Activated T-cell treated with anti-CD3 and anti-CD28 coated beads, Interleukin-2, amount 50 U/mL, for 4 hours (primary cell): ENCODE results near the gene METTL9. TPM values are rescaled to one million over a fixed set of nuclear protein-coding genes. Genes with fewer than 3 reads are reported as not detected.
"Not testable (repeated sequence)": the region's sequence is repeated elsewhere in the genome, so short reads cannot be mapped to it uniquely, and the experiment has no call there.

Experiments used
- ATAC-seq, 2 donors: fragments of 200-7000 bp; cut with Tn5 transposase; one replicate each; pipeline ENCODE4 v1.10.0; 2021
- DNase-seq: peaks from one replicate; pipeline ENCODE4 v3.0.0-alpha.2; 2020
- H3K27me3 Mint-ChIP-seq: one replicate; pipeline ENCODE4 v1.8.0; 2021; ENCODE audit warnings: low read depth, mixed read lengths
- H3K36me3 Mint-ChIP-seq: one replicate; pipeline ENCODE4 v1.8.0; 2022; ENCODE audit warnings: mixed read lengths; ENCODE audit not compliant: insufficient read depth
- H3K4me1 Mint-ChIP-seq: one replicate; pipeline ENCODE4 v1.8.0; 2021; ENCODE audit warnings: low read depth, mixed read lengths
- H3K4me3 Mint-ChIP-seq: one replicate; pipeline ENCODE4 v1.8.0; 2021; ENCODE audit warnings: mild to moderate bottlenecking, moderate library complexity, mixed read lengths
- H3K9me3 Mint-ChIP-seq: one replicate; pipeline ENCODE4 v1.8.0; 2021; ENCODE audit warnings: mixed read lengths
- total RNA-seq, 3 donors: library from RNA; stranded (reverse); gene quantifications; one replicate each; pipeline ENCODE4 v1.2.1, GENCODE V29; 2021

METTL9 gene
- total RNA-seq, 3 donors from 2014 or later: 66.4 to 75.8 (median 69.3) TPM

- DNase-seq (no peak), ATAC-seq (no peak)
- no peaks in the 10 kb centered on the region for H3K36me3 Mint-ChIP-seq
- H3K9me3 Mint-ChIP-seq: no peaks in the 10 kb centered on the region
- H3K4me1 Mint-ChIP-seq: peaks cover 3% of the 10 kb centered on the region
- no peak overlapping the region for H3K4me3 Mint-ChIP-seq
- H3K27me3 Mint-ChIP-seq: no peaks in the 10 kb centered on the region
Observed at GRCh38 chr16:21565507-21565860, 33.9 kb upstream of the METTL9 start.

DNA sequence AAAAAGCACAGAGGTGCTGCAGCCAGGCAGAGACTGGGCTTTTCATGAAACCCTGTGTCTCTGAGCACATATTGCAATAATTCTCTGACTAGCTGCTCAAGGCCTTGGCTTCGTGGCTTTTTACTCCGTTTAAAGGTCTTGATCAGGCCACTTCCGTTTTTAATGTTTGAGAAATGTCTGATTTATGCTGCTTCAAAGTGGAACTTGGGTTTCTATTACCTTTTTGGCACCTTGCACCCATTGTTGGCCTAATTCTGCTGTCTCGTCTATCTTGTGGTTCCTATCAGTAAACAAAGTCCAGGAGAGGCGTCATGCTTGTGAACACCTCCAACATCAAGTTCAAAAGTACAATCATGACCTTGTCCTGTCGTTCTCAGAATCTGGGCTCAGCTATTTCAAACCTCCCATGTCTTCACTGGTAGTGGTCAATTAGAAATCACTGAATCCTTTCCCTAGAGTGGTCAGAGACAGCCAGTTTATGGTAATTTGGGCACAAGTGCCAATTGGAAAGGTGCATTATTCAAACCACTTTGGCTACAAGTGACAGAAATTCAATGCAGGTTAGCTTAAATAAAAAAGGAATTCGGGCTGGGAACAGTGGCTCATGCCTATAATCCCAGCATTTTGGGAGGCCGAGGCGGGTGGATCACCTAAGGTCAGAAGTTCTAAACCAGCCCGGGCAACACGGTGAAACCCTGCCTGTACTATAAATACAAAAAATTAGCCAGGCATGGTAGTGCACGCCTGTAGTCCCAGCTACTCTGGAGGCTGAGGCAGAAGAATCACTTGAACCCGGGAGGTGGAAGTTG is 33.3 kb upstream of the METTL9 start:
- Mint-ChIP-seq H3K4me1 (peaks cover 3% of the 10 kb centered on the region), H3K9me3 (no peaks in the 10 kb centered on the region), H3K4me3 (no peak overlapping the region), H3K36me3 (no peaks in the 10 kb centered on the region), H3K27me3 (no peaks in the 10 kb centered on the region)
- ATAC-seq (no peak), DNase-seq (no peak)

- Mint-ChIP-seq H3K4me3 (no peak overlapping the region), H3K4me1 (peaks cover 3% of the 10 kb centered on the region), H3K9me3 (no peaks in the 10 kb centered on the region), H3K36me3 (no peaks in the 10 kb centered on the region), H3K27me3 (no peaks in the 10 kb centered on the region)
- ATAC-seq (no peak), DNase-seq (no peak)
Observed at GRCh38 chr16:21566891-21567414, 32.4 kb upstream of the METTL9 start.

- H3K4me3 Mint-ChIP-seq, H3K27me3 Mint-ChIP-seq, DNase-seq, H3K36me3 Mint-ChIP-seq, ATAC-seq, H3K9me3 Mint-ChIP-seq, H3K4me1 Mint-ChIP-seq: not testable (repeated sequence)
Observed at GRCh38 chr16:21567496-21567895, 31.9 kb upstream of the METTL9 start.

- no peaks in the 10 kb centered on the region for H3K27me3 Mint-ChIP-seq
- no peak for DNase-seq
- peaks cover 3% of the 10 kb centered on the region for H3K4me1 Mint-ChIP-seq
- H3K9me3 Mint-ChIP-seq: no peaks in the 10 kb centered on the region
- no peaks in the 10 kb centered on the region for H3K36me3 Mint-ChIP-seq
- no peak overlapping the region for H3K4me3 Mint-ChIP-seq
- no peak for ATAC-seq
Observed at GRCh38 chr16:21568502-21569189, 30.7 kb upstream of the METTL9 start.

- DNase-seq (no peak), ATAC-seq (no peak)
- Mint-ChIP-seq H3K36me3 (no peaks in the 10 kb centered on the region), H3K27me3 (no peaks in the 10 kb centered on the region), H3K9me3 (no peaks in the 10 kb centered on the region), H3K4me1 (peaks cover 3% of the 10 kb centered on the region), H3K4me3 (no peak overlapping the region)
Observed at GRCh38 chr16:21570676-21571017, 28.7 kb upstream of the METTL9 start.

DNA sequence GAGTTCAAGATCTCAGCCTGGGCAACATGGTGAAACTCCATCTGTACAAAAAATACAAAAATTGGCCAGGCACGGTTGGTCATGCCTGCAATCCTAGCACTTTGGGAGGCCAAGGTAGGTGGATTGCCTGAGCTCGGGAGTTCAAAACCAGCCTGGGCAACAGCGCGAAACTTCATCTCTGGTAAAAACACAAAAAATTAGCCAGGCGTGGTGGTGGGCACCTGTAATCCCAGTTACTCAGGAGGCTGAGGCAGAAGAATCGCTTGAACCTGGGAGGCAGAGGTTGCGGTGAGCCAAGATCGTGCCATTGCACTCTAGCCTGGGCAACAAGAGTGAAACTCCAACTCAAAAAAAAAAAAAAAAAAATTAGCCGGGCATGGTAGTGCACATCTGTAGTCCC is 25.9 kb upstream of the METTL9 start:
- not testable (repeated sequence) for DNase-seq, H3K4me3 Mint-ChIP-seq, H3K9me3 Mint-ChIP-seq, H3K27me3 Mint-ChIP-seq, H3K36me3 Mint-ChIP-seq, H3K4me1 Mint-ChIP-seq, ATAC-seq

DNA sequence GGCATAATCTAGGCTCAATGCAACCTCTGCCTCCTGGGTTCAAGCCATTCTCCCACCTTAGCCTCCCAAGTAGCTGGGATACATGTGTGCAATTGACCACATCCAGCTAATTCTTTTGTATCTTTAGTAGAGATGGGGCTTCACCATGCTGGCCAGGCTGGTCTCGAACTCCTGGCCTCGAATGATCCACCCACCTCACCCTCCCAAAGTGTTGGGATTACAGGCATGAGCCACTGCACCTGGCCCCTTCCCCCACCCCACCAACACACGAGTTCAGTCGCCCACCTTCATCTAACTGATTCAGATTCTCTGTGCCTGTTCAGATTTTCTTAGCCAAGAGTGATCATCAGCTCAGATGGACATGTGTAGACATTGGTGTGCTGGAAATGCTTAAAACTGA is 25.0 kb upstream of the METTL9 start:
- H3K4me1 Mint-ChIP-seq: no peaks in the 10 kb centered on the region
- no peak overlapping the region for H3K4me3 Mint-ChIP-seq
- no peaks in the 10 kb centered on the region for H3K9me3 Mint-ChIP-seq
- no peaks in the 10 kb centered on the region for H3K36me3 Mint-ChIP-seq
- no peak for ATAC-seq
- no peak for DNase-seq
- no peaks in the 10 kb centered on the region for H3K27me3 Mint-ChIP-seq

- DNase-seq, H3K36me3 Mint-ChIP-seq, H3K4me3 Mint-ChIP-seq, ATAC-seq, H3K4me1 Mint-ChIP-seq, H3K27me3 Mint-ChIP-seq, H3K9me3 Mint-ChIP-seq: not testable (repeated sequence)
Observed at GRCh38 chr16:21576323-21576722, 23.1 kb upstream of the METTL9 start.

GRCh38 chr16:21577487-21577886 is 21.9 kb upstream of the METTL9 start:
- not testable (repeated sequence) for H3K4me3 Mint-ChIP-seq, ATAC-seq, H3K4me1 Mint-ChIP-seq, DNase-seq, H3K36me3 Mint-ChIP-seq, H3K27me3 Mint-ChIP-seq, H3K9me3 Mint-ChIP-seq

DNA sequence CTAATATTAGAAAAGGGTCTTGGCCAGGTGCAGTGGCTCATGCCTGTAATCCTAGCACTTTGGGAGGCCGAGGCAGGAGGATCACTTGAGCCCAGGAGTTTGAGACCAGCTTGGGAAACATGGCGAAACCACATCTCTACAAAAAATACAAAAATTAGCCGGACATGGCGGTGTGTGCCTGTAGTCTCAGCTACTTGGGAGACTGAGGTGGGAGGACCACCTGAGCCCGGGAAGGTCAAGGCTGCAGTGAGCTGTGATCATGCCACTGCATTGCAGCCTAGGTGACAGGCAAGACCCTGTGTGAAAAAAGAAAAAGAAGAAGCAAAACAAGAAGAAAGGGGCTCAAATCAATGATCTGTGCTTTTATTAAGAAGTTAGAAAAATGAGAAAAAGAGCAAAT is 21.1 kb upstream of the METTL9 start:
- not testable (repeated sequence) for DNase-seq, H3K4me1 Mint-ChIP-seq, ATAC-seq, H3K36me3 Mint-ChIP-seq, H3K4me3 Mint-ChIP-seq, H3K9me3 Mint-ChIP-seq, H3K27me3 Mint-ChIP-seq

- H3K9me3 Mint-ChIP-seq, DNase-seq, H3K36me3 Mint-ChIP-seq, H3K4me1 Mint-ChIP-seq, ATAC-seq, H3K27me3 Mint-ChIP-seq, H3K4me3 Mint-ChIP-seq: not testable (repeated sequence)
Observed at GRCh38 chr16:21580131-21580530, 19.2 kb upstream of the METTL9 start.

DNA sequence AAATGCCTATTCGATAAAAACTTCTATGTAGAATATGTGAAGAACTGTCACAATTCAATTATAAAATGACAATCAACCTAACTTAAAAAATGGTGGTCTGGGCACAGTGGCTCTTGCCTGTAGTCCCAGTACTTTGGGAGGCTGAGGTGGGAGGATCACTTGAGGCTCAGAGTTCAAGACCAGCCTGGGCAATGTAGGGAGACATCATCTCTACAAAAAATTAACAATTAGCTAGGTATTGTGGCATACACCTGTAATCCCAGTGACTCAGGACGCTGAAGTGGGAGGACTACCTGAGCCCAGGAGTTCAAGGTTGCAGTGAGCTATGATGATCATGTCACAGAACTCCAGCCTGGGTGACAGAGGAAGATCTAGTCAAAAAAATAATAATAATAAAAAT is 18.6 kb upstream of the METTL9 start:
- DNase-seq (no peak), ATAC-seq (no peak)
- H3K27me3 Mint-ChIP-seq: no peaks in the 10 kb centered on the region
- no peaks in the 10 kb centered on the region for H3K36me3 Mint-ChIP-seq
- H3K9me3 Mint-ChIP-seq: no peaks in the 10 kb centered on the region
- H3K4me1 Mint-ChIP-seq: no peaks in the 10 kb centered on the region
- H3K4me3 Mint-ChIP-seq: no peak overlapping the region

- H3K9me3 Mint-ChIP-seq: no peaks in the 10 kb centered on the region
- no peak for DNase-seq
- H3K4me1 Mint-ChIP-seq: no peaks in the 10 kb centered on the region
- no peaks in the 10 kb centered on the region for H3K36me3 Mint-ChIP-seq
- no peak for ATAC-seq
- no peaks in the 10 kb centered on the region for H3K27me3 Mint-ChIP-seq
- H3K4me3 Mint-ChIP-seq: no peak overlapping the region
Observed at GRCh38 chr16:21584817-21585216, 14.6 kb upstream of the METTL9 start.

DNA sequence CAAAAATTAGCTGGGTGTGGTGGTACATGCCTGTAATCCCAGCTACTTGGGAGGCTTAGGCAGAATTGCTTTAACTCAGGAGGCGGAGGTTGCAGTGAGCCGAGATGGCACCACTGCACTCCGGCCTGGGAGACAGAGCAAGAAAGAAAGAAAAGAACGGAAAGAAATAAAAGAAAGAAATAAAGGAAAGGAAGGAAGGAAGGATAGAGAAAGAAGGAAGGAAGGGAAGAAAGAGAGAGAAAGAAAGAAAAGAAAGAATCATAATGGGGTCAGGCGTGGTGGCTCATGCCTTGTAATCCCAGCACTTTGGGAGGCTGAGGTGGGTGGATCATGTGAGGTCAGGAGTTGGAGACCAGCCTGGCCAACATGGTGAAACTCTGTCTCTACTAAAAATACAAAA is 10.8 kb upstream of the METTL9 start:
- H3K4me1 Mint-ChIP-seq, H3K36me3 Mint-ChIP-seq, H3K27me3 Mint-ChIP-seq, ATAC-seq, DNase-seq, H3K4me3 Mint-ChIP-seq, H3K9me3 Mint-ChIP-seq: not testable (repeated sequence)
